GM19239 (cell line): Measurements from ENCODE around the gene TGFBR3.

Source experiments
- DNase-seq: peaks from one replicate; pipeline ENCODE4 v3.0.0; 2011; ENCODE audit warnings: low spot score; ENCODE audit not compliant: insufficient read length
- FAIRE-seq: peaks from 2 replicates; lab custom pipeline; 2011; peaks lifted over from hg19 to GRCh38; lab: Jason Lieb, UNC

TGFBR3 gene

GRCh38 chr1:91745640-91746373, 140.1 kb downstream of the TGFBR3 start:
- DNase-seq (no peak), FAIRE-seq (no peak)

GRCh38 chr1:91744953-91745639, 140.9 kb downstream of the TGFBR3 start:
- DNase-seq (no peak), FAIRE-seq (no peak)

- no peak for FAIRE-seq
- no peak for DNase-seq
These were observed 143.1 kb downstream of the TGFBR3 start for GRCh38 chr1:91742848-91743292.

DNA sequence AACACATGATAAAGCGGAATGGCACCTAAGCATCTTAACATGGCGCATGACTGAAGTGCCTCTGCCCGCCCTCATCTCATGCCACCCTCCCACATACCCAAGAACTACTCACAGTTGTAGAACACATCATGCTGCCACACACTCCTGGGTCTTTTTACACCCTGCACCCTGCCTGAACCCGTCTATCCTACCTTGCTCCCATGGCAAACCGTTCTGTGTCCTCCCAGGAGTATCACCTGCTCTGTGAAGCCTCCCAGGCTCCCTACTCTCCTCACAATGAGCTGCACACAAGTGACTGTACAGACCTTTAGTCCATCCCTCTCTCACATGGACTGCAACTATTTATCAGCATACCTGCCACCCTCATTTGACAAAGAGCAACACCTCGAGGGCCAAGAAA, 144.0 kb downstream of the TGFBR3 start:
- DNase-seq: no peak
- FAIRE-seq: no peak

GRCh38 chr1:91741301-91741700, 144.7 kb downstream of the TGFBR3 start:
- DNase-seq (no peak), FAIRE-seq (no peak)

- FAIRE-seq: no peak
These were observed 148.3 kb downstream of the TGFBR3 start for GRCh38 chr1:91737650-91738049.

GRCh38 chr1:91736715-91737615, 149.0 kb downstream of the TGFBR3 start:
- FAIRE-seq (no peak), DNase-seq (no peak)

More at GRCh38 chr1:91737650-91738049, 148.3 kb downstream of the TGFBR3 start:
- no peak for DNase-seq

GRCh38 chr1:91736146-91736714, 149.7 kb downstream of the TGFBR3 start:
- DNase-seq: no peak
- FAIRE-seq: no peak

DNA sequence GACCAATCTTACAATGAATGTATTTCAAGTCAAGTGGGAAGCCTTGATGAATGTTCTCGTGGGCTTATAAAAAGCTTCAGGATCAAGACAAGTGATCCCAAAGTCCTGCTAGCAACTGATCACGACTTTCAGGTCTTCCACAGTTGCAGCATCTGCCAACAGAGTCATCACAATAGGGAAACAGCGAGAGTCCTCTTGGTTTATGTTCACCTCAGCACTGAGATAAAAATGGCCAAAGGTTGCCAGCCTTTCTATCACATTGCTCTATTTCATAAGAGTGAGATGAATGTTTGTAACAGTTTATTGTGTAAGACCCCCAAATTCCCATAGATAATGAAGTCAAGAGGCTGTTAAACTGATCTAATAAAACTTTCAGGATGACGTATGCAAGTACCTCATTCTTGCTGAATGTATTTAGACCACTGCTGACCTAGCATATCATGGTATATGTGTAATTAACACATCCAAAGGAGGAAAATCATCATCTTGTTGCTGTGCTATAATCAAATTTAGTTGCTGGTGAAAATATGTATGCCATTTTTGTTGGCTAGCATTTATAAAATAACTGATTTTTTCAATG, 150.6 kb downstream of the TGFBR3 start:
- DNase-seq: no peak
- FAIRE-seq: no peak

GRCh38 chr1:91734761-91735160, 151.2 kb downstream of the TGFBR3 start:
- FAIRE-seq (no peak), DNase-seq (no peak)

DNA sequence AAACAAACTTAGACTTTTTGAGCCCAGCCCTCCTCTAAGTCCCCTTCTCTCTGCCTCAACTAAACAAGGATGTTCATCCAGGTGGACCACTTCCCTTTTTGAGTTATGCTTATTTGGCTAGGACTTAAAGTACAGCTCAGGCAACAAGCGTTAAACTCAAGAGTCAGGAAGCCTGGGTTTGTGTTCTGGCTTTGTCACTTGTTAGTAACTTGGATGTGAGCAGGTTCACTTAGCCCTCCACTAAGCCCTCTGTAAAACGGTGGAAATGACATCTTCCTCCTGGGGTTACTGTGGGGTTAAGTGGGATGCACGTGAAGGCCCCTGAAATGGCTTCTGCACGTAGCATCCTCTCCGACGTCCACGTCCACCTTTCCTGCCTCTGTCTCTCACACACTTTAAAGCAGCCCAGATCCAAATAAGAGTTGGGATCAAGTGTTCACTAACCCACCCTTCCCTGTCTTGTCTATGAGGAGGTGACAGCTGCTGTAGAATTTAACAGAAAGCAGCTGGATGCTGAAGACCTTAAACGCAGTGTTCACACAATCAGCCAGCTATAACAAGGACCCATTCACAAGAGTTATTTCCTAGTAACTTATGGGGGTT, 152.7 kb downstream of the TGFBR3 start:
- DNase-seq (no peak), FAIRE-seq (no peak)

GRCh38 chr1:91732291-91733107, 153.5 kb downstream of the TGFBR3 start:
- FAIRE-seq (no peak), DNase-seq (no peak)

DNA sequence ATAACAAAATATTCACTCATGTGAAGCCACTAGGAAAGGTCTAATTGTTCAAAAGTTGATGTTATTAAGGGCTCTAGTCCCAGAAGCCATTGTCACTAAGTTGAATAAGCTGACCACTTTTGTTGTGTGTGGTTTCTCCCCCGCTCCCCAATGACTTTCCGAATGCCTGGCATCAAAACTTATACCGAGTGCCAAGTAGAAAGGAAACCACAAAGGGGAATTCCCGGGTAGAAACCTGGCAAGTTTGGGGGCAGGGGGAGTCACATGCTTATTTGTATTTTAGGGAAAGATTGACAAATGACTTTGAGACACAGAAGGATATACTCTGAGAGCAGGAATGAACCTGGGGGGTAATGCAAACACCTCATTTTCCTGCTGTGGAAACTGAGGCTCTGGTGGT, 154.1 kb downstream of the TGFBR3 start:
- no peak for DNase-seq
- FAIRE-seq: no peak

- no peak for DNase-seq
- FAIRE-seq: no peak
These were observed 154.9 kb downstream of the TGFBR3 start for GRCh38 chr1:91730801-91731732.

- DNase-seq: no peak
- FAIRE-seq: no peak
These were observed 156.2 kb downstream of the TGFBR3 start for GRCh38 chr1:91729621-91730358.

DNA sequence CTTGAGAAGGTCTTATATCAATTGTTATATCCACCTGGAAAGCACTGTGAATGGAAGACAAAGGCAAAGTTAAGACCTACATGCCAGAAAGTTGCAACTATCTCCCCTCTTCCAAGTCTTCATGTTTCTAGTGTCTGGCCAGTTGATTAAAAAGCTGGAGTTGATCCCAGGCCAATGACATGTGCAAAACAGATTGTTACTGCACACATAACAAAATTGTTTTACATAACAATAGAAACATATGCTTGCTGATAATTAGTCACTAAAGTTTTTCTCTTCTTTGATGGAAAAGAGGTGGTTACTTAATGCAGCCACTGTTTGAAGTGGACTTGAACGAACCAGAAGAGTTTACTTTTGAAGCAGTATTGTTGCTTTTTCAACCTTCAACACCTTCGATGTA, 158.2 kb downstream of the TGFBR3 start:
- no peak for DNase-seq
- no peak for FAIRE-seq
